HCT116 (cell line): ENCODE measurements around the gene MRPL41.

Experiments
- CEBPB ChIP-seq: IDR thresholded peaks from 2 replicates; pipeline ENCODE4 v1.6.1; 2012; ENCODE audit warnings: low read depth
- CTCF ChIP-seq, 3 experiments: fragments of 200-600 bp in 1 of 3; sonication (generic) in 1 of 3; IDR thresholded peaks in 2 of 3; conservative IDR thresholded peaks in 1 of 3; 2 replicates each; pipeline ENCODE4 v1.5.1; 2012 to 2017; ENCODE audit warnings: low read depth in 2 of 3, low read length in 2 of 3, antibody characterized with exemption in 1 of 3, borderline replicate concordance in 1 of 3, control low read depth in 1 of 3, mild to moderate bottlenecking in 1 of 3, mixed read lengths in 1 of 3, mixed run types in 1 of 3, moderate library complexity in 1 of 3; ENCODE audit not compliant: insufficient read depth in 1 of 3
- ELF1 ChIP-seq: IDR thresholded peaks from 2 replicates; pipeline ENCODE4 v1.6.1; 2012; ENCODE audit warnings: low read depth, borderline replicate concordance
- EZH2phosphoT487 ChIP-seq: fragments of 200-600 bp; IDR thresholded peaks from 2 replicates; pipeline ENCODE4 v1.6.1; 2018; ENCODE audit warnings: antibody characterized with exemption, borderline replicate concordance
- FOSL1 ChIP-seq: IDR thresholded peaks from 2 replicates; pipeline ENCODE4 v1.6.1; 2012; ENCODE audit warnings: low read depth
- JUND ChIP-seq: IDR thresholded peaks from 2 replicates; pipeline ENCODE4 v1.6.1; 2012
- POLR2A ChIP-seq: IDR thresholded peaks from 2 replicates; pipeline ENCODE4 v1.7.0; 2011; ENCODE audit warnings: borderline replicate concordance; ENCODE audit not compliant: insufficient read depth, insufficient read length; ENCODE audit errors: extremely low read depth
- POLR2AphosphoS5 ChIP-seq: IDR thresholded peaks from 2 replicates; pipeline ENCODE4 v1.6.1; 2011; ENCODE audit warnings: mild to moderate bottlenecking, low read depth, low read length, moderate library complexity
- RAD21 ChIP-seq: IDR thresholded peaks from 2 replicates; pipeline ENCODE4 v1.6.1; 2012; ENCODE audit warnings: low read depth, mild to moderate bottlenecking
- REST ChIP-seq: IDR thresholded peaks from 2 replicates; pipeline ENCODE4 v1.6.1; 2012; ENCODE audit warnings: low read depth
- SIN3A ChIP-seq: IDR thresholded peaks from 2 replicates; pipeline ENCODE4 v1.6.1; 2012; ENCODE audit warnings: low read depth
- SP1 ChIP-seq: IDR thresholded peaks from 2 replicates; pipeline ENCODE4 v1.6.1; 2012; ENCODE audit warnings: low read depth
- YY1 ChIP-seq: IDR thresholded peaks from 2 replicates; pipeline ENCODE4 v1.6.1; 2011; ENCODE audit warnings: low read length, low read depth, moderate library complexity, mild to moderate bottlenecking; ENCODE audit not compliant: insufficient replicate concordance; ENCODE audit errors: extremely low read depth
- ZNF274 ChIP-seq: fragments of 200-500 bp; sonication (Bioruptor generic); IDR thresholded peaks from 2 replicates; pipeline ENCODE4 v1.6.1; 2014; ENCODE audit warnings: mild to moderate bottlenecking, low read depth, low read length, inconsistent platforms

GRCh38 chr9:137581361-137582285 is 29.9 kb downstream of the MRPL41 start:
- TF ChIP-seq POLR2A (no peak), CTCF (IDR thresholded peaks at IDR 0.05 in 2 of 3, conservative IDR thresholded peaks at IDR 0.05 in 1 of 3; ENCODE audit: borderline replicate concordance in 1 of 3, insufficient read depth in 1 of 3, low read depth in 2 of 3, low read length in 2 of 3) (no peak), RAD21 (no peak), SIN3A (no peak), SP1 (no peak), ELF1 (no peak), JUND (no peak), CEBPB (no peak), REST (no peak), YY1 (no peak), POLR2AphosphoS5 (no peak), ZNF274 (no peak), EZH2phosphoT487 (no peak), FOSL1 (no peak)
